ENCODE data around the gene MATN1. TPM values are rescaled to one million over a fixed set of nuclear protein-coding genes. Genes with fewer than 3 reads are reported as not detected.

MATN1 gene
- total and polyA plus RNA-seq, 2 of the 4 experiments (the other 2 are of a cell fraction) = 0.27 TPM; not detected in 1

- intact Hi-C loops (cut with micrococcal nuclease) (loop anchor here (2.0 kb wide), 1 partner anchor 15 kb away; no protein-coding TSS in a partner anchor), dilution Hi-C loops (cut with HindIII; ENCODE audit: low sequenced_read_pairs, unreplicated experiment) (no loop called here), in situ Hi-C loops (cut with MboI; ENCODE audit: low sequenced_read_pairs) (no loop called here)
- Histone ChIP-seq H2BK20ac (ENCODE audit: low read depth, low read length) (no peak overlapping the region), H3K23ac (ENCODE audit: low read depth, low read length) (no peak overlapping the region), H3K9ac (ENCODE audit: low read depth, low read length) (no peak overlapping the region), H3K4me1 (ENCODE audit: control insufficient read depth, insufficient read depth, low read length) (no peaks in the 10 kb centered on the region), H4K91ac (ENCODE audit: insufficient read depth, low read depth, low read length) (no peak overlapping the region), H3K4me2 (ENCODE audit: low read depth, low read length) (no peak overlapping the region), H3K79me1 (ENCODE audit: low read depth in 1 of 2, low read length in 2 of 2) (no peaks in the 10 kb centered on the region), H4K5ac (ENCODE audit: low read depth, low read length) (no peak overlapping the region), H3K27me3 (ENCODE audit: control insufficient read depth, insufficient read depth, low read length) (peaks cover 18% of the 10 kb centered on the region), H3K4ac (ENCODE audit: low read depth, low read length) (no peak overlapping the region), H3K9me3 (ENCODE audit: control insufficient read depth, insufficient read depth, low read length) (no peaks in the 10 kb centered on the region), H3K4me3 (ENCODE audit: insufficient read depth, low read depth, low read length) (no peak overlapping the region), H2BK15ac (ENCODE audit: low read depth, low read length) (no peak overlapping the region), H3K36me3 (ENCODE audit: control insufficient read depth, insufficient read depth, low read length) (no peaks in the 10 kb centered on the region), H3K9me1 (ENCODE audit: insufficient read depth, low read length) (no peaks in the 10 kb centered on the region), H3K27ac (ENCODE audit: insufficient read depth, low read length) (no peak overlapping the region), H4K20me1 (ENCODE audit: insufficient read depth, low read length) (no peaks in the 10 kb centered on the region), H2AFZ (replicated peaks; ENCODE audit: low read length, poor library complexity) (no peak overlapping the region), H3K18ac (ENCODE audit: low read depth, low read length) (no peak overlapping the region), H2AK5ac (ENCODE audit: low read depth, low read length) (no peak overlapping the region), H3K14ac (replicated peaks; ENCODE audit: low read depth, low read length) (no peak overlapping the region), H2BK5ac (ENCODE audit: low read depth, low read length, poor library complexity, severe bottlenecking) (no peak overlapping the region), H4K8ac (ENCODE audit: low read depth in 2 of 2, low read length in 2 of 2) (no peak overlapping the region), H2AK9ac (replicated peaks; ENCODE audit: low read depth, low read length, poor library complexity) (no peak overlapping the region), H3K56ac (ENCODE audit: extremely low read depth, insufficient read depth, low read length) (no peak overlapping the region), H2BK120ac (ENCODE audit: low read depth, low read length) (no peak overlapping the region)
- no peak for TF ChIP-seq ELK1 (IDR thresholded peaks at IDR 0.05; ENCODE audit: borderline replicate concordance, low read depth, low read length)
- no peak for TF ChIP-seq CTCF (conservative IDR thresholded peaks at IDR 0.05; ENCODE audit: low read depth, low read length)
- no peak for TF ChIP-seq CEBPB (IDR thresholded peaks at IDR 0.05; ENCODE audit: low read depth, low read length)
- no TSS peak for BruUV-seq (replicated peaks)
- WGBS, 2 experiments (ENCODE audit: extremely low coverage in 2 of 2, insufficient read length in 1 of 2) = 63% methylated on average over 5 of the region's 10 CpGs; no CpG with 5 or more reads in 1 of the 2 experiments
- CTCF ChIA-PET = no interaction called here
- DNase-seq = no peak
- no peak for ATAC-seq (ENCODE audit: low read depth)
- POLR2A ChIA-PET (ENCODE audit: unreplicated experiment) = interaction anchor here (0.6 kb wide), 1 partner anchor 14 kb away, joined by 4 read pairs; no protein-coding TSS in a partner anchor
These were observed 46.8 kb upstream of the MATN1 start for GRCh38 chr1:30770150-30770549.

Measured in IMR-90 (cell line).